NCI-H82 (cell line): ENCODE measurements around the gene CHST12.

ENCODE experiments used
- DNase-seq: peaks from one replicate; lab custom pipeline; 2025; lab: John Stamatoyannopoulos, UW

The CHST12 gene

DNA sequence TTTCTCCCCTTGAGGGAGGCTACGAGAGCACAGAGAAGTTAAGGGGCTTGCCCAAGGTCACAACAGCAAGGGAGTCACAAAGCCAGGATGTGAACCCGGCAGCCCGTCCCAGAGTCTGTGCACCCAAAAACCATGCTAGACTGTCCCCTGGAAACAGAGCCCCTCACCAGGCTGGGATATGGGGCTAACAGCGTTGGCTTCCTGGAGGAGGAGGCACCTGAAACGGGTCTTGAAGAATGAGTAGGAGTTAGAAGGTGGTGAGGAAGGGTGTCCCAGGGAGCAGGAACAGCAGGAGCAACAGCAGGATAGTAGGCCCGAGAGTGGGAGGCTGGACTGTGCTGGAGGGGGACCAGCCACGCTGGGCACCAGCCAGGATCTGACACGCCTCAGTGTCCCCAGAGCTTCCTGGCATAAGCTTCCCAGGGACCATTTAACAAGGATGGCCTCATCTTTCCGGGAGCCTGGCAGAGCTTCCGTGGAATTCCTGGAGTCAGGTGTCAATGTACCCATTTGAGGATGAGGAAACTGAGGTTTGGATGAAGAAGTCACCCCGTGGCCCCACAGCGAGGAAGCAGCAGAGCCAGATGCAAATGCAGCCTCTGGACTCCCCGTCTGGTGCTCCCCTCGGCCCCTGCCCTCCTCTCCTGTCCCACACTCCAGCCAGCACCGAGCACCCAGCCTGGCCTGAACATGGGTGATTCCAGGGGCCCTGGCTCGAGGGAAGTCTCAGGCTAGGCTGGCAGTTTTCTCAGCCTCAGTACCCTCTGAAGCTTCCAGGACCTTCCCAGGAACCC is 76.1 kb downstream of the CHST12 start:
- DNase-seq = no peak

DNA sequence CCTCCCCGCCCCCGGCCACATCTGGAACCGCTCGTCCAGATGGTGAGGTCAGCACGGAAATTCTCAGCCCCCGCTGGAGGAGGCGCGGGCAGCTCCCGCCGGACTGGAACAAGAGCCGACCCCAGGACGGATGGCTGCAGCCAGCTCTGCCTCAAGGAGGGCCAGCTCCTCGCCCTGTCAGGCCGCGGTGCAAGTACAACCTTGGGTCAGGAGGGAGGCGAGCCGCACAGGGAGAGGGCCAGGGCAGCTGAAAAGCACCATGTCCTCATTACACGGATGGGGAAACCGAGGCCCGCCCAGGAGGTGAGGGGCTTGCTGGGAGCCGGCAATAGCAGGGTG is 76.6 kb downstream of the CHST12 start:
- no peak for DNase-seq

DNA sequence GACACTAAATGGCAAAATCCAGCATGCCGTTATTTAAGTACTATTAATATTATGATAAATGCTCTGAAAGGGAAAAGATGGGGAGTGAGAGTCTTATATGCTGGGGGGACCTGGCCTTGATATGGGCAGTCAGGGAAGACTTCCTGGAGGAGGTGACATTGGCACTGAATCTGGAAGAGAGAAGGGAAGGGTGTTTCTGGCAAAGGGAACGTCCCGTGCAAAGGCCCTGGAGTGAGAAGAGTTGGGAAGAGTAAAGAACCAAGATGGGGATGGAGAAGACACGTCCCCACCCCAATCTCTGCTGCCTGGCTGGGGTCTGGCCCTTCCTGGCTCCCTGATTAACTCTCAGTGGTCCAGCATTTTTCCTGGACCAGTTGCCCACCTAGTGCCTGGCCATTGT is 77.8 kb downstream of the CHST12 start:
- no peak for DNase-seq

DNA sequence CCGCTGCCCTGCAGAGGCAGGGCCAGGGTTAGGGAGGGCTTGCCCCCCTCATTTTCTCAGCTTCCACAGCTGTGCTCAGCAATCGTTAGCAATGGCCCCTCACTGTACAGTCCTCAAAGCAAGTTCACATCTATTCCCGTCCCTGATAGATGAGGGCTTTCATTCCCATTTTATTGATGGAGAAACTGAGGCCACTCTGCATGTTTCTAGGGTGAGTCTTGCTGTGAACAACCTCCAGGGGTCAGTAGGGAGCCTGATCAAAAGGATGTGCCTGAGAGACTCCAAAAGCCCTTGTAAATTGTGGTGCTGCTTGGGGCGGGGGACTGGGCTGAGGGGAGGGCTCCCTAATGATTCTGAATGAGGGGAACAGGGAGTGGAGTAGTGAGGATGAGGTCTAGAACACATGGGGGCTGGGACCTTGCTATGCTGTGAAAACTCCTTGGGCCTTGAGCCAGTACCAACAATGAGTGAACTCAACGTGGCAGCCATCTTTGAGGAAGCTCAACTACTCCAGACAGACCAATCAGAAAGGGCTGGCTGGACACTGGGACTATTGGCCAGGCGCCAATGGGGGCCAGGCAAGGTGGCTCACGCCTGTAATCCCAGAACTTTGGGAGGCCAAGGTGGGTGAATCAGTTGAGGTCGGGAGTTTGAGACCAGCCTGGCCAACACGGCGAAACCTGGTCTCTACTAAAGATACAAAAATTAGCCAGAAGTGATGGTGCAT is 79.5 kb downstream of the CHST12 start:
- peak; percentile 27 for DNase-seq

DNA sequence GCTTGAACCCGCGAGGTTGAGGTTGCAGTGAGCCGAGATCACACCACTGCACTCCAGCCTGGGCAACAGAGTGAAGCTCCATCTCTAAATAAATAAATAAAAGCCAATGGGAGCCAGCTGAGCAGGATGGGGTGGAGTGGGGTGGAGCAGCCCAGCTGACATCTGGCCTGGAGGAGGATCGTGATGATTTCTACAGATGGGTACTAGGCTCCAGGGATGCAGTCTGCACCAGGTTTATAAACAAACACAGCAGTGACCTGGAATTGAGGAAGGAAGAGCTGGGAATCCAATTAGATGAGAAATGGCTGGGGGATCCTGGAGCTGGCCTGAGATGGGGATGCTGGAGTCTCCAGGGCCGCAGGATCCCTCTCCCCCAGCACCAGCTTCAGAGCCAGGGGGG is 80.1 kb downstream of the CHST12 start:
- peak; percentile 95 for DNase-seq

DNA sequence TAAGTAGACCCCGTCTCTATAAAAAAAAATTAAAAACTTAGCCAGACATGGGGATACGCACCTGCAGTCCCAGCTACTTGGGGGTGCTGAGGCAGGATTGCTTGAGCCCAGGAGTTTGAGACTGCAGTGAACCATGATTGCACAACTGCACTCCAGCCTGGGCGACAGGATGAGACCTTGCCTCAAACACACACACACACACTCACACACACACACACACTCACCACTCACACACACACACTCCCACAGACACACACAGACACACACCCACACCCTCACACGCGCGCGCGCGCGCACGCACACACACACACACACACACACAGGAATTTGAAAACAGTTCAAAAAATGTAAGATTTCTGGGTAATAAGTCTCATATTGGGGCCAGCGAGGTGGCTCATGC is 81.5 kb downstream of the CHST12 start:
- no peak for DNase-seq

DNA sequence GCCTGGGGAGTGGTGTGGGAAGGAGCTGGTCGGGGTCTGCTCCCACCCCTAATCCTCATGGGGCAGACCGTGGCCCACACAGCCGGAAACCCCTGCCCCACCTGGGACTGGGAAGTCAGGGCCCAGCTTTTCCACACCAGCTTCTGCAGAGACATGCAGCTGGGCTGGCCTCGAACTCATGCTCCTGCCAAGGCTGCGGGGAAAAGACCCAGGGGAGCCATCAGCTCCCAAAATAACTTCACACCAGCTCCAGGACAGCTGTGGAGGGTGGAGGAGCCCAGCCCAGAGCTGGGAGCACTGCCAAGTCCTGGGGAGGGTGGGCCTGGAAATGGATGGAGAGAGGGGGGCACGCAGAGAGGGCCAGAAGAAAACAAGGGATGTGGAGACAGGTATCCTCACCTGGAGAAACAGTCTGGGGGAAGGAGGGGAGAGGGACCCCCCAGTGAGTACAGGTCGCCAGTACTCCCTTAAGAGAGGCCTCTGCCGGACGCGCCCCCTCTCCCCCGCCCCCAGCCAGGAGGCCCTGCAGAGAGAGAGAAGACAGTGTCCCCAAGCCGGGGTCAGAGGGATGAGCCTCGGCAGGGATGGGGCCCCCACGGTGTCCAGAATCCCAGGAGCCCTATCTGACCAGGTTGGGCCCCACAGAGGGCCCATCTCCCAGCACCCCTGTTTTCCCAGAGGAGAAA is 84.3 kb downstream of the CHST12 start:
- no peak for DNase-seq

DNA sequence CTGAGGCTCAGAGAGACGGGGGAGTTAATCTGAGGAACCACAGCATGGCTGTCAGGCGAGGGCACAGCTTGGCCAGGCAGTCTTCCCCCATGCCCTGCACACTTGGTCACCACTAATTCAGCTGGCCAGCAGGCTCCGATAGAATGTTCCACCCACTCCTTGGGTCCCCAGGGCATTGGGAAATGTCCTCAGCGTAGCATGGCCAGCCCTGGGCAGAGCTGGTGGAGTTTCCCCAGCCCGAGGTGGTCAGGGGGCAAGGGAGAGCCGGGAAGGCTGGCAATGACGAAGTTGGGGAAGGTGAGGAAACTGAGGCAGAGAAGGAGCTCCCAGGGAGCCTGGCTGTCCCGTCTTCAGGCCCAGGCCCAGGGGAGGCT is 84.8 kb downstream of the CHST12 start:
- no peak for DNase-seq

DNA sequence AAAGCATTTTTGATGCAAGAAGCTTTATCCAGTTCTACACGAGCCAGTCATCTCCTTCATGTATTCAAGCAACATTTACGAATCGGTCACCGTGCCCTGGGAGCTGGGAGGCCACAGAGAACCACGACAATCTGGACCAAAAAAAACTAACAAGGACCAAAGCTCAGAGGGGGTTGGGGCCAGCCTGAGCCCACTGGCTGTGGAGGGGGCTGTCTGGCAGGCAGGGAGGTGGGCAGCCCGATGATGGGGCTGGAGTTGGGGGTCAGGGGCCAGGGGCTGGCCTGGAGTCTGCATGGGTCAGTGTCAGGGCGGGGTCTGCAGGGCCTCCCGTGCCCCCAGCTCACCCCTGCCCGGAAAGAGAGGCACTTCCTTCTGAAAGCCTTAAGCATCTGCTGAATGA is 85.3 kb downstream of the CHST12 start:
- DNase-seq = no peak

DNA sequence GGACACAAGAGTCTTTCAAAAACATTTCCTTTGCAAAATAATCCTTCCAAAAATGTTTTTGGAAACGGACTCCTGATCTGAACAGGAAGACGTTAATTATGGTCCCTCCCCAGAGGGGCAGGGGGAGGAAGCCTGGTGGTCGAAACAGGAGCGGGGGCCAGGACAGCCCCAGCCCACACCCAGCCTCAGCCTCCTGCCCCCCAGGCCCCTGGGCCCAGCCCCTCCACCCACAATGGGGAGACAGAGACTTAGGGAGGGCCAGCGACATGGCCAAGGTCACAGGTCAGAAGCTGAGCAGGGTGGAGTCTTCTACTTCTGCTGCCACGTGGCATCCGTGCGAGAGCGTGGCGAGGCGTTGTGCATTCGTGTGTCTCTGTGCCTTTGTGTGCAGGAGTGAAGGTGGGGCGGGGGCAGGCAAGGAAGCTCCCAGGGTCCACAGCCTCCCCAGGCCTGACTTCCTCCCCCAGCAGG is 86.8 kb downstream of the CHST12 start:
- DNase-seq = no peak

DNA sequence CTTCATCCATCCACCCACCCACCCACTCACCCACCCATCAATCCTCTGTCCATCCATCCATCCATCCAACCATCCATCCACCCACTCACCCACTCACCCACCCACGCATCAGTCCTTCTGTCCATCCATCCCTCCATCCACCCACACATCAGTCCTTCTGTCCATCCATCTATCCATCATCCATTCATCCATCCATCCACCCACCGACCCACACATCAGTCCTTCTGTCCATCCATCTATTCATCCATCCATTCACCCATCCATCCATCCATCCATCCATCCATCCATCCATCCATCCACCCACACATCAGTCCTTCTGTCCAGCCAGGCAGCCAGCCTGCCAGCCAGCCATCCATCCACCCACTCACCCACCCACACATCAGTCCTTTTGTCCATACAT is 88.6 kb downstream of the CHST12 start:
- no peak for DNase-seq

DNA sequence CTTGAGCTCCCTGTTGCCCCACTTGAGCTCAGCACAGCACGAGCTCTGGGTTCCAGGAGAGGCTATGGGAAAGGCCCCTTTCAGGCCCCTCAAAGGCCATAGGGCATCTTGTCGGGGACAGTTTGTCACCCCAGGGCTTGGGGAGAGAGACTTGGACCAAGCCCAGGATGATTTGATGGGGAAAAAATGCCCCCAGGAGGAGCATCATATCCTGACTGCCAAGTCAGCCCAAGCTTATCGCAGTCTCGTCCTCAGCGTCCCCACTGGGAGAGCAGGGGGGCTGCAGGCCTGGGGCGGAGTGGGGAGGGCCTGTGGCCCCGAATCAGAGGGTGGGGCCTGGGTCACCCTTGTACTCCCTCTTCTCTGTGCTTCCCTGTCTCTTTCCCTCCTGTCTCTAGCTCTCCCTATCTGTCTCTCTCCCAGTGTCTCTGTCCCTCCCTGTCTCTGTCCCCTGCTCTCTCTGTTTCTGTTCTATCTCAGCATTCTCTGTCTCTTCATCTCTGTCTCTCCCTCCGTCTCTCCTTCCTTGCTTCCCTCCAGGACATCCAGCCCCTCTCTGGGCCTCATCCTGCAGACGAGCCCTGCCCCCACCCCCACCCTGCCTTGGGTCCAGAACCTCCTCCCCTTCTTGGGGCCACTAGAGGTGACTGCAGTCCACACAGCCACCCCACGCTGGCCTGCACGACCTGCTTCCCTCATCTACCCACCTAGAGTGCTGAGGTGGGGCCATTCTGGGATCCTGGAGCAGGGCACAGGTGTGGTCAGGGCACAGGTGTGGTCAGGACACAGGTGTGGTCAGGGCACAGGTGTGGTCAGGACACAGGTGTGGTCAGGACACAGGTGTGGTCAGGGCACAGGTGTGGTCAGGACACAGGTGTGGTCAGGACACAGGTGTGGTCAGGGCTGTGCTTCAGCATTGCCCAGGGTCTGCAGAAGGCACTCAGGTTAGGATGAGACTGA is 90.1 kb downstream of the CHST12 start:
- no peak for DNase-seq

DNA sequence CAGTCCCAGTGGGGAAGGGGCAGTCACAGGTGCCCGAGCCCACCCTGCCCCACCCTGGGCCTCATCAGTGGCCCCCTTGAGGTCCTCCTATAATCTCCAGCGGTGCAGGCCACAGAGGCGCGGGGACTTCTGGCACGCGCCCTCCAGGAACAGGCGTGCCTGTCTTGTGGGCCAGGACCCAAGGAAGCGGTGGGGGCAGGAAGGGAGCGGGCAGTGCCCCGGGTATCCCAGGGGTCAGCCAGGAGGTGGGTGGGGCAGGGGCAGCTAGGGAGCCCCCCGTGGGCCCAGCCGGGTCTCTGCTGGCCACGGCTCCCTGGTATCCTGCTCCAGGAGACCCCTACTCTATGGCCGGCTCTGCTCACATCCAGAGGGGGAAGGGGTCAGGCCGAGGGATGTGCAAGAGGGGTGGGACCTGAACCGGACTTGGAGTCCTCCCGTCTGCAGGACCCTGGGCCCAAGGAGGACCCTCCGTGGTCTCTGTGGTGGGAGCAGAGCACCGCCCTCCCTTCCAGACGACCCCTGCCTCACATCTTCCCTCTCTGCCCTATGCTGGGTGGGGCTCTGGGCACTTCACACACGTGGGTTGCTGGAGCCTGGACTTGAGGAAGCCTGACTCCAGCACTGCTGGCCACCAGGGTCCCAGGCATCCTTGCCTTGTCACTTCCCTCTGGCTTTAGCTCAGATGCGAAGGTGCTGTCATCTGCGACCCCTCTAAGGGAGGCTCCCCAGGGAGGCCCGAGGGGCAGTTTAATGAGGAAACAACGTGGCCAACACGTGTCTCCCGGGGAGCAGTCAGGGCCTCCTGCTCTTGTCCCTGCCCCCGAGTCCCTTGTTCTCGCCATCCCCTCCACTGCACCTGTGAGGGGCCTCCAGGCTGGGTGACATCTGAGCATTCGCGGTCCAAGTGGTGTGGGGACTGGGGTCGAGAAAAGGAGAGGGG is 91.0 kb downstream of the CHST12 start:
- no peak for DNase-seq

DNA sequence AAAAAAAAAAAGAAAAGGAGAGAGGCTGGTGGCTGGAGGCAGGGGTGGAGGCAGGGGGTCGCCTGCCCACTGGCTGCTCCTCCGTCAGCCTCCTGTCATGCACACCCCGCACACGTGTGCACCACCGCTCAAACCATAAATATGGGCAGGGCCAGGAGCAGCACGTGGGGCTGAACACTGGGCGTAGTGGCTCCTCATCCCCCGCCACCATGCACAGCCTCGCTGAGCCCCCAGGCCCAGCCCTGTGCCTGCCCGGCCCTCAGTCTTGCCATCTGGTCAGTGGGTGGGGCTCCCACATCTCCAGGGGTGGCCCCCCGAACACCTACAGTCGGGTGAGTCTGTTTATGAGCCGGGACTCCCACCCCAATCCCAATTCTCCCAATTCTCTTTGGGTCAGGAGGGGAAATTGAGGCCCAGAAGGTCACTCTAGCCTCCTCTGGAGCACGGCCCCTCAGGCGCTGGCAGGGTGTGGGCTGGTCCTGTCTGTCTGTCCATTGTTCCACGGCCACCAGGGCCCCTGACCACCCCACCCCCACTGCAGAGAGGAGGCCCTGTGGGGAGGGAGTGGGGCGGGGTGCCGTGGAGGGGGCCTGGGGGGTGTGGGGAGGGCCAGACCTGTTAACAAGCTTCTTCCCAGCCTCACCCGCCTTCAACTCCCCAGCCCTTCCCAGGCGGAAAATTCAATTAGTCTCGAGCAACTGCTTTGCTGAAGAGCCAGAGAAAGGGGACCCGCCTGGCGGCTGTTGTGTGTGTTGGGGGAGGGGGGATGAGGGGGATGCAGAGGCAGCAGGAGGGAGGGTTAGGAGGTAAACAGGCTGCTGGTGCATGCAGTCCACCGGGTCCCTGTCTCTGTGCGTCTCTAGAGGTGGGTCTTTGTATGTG is 92.2 kb downstream of the CHST12 start:
- peak; percentile 98 for DNase-seq

DNA sequence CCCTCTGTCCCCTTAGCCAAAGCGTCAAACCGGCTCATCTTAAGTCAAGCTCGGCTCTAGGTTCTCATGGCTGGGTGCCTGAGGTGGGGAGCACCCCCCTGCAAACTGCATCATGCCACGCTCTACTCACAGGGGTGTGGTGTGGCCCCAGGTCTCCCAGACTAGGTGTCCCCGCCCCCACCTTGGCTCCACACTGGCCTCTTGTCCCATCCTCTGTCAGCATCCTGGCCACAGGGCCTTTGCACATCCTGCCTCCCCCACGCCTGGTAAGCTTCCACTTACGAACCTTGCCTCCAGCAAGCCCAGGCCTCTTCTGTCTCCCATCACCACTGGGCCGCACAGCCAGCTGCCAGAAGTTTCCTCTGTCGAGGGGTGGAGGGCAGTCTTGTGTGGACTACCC is 93.0 kb downstream of the CHST12 start:
- DNase-seq = no peak

DNA sequence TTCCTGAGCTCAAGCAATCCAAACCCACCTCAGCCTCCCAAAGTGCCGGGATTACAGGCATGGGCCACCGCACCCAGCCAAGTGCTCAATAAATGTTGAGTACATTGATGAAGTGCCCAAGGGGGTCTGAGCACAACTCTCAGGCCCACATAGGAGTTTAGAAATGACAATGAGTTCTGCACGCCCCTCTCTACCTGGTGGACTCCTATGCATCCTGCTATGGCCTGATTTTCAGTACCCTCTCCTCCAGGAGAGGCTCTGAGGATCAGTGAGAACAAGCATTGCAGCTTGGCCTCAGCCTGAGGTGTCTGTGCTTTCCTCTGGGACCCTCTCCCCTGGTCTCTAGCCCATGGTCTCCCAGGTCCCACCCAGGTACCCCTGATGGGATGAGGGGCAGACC is 93.7 kb downstream of the CHST12 start:
- DNase-seq = no peak

DNA sequence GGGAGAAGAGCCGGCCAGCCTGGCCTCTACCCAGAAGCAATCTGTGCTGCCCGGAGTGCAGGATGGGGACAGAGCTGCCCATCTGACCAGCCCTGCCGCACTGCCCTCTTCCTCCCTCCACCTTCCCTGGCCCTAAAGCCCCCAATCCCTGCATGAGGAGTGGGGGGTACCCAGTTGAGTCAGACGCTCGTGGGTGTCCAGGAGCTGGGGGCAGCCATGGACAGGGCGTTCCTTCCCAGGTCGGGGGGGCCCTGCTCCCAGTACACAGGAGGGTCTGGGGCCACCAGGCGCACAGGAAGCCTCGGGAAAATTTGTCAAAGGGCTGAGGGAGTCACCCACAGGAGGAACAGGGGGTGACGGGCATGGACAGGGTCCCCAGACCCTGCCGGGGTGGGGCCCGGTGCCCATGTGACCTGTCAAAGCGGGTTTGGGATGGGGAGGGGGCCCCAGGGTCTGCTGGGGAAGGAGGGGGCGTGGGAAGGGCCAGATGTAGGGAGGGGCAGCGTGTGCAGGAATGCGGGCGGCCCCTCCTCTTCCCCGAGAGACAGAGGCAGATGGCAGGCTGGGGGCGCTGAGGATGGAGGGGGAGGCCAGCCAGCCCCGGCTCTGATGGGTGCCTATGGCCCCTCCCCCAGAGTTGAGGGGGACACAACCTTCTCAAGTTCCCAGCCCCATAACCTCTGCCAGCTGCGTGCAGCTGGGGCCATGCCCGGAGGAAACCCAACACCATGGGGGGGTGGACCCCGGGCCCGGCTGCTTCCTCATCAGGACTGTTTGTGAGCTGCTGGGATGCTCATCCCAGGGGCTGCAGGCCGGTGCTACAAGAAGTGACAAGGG is 94.3 kb downstream of the CHST12 start:
- peak; percentile 77 for DNase-seq
